HepG2 (cell line): Measurements from ENCODE around the gene SYT11. TPM values are rescaled to one million over a fixed set of nuclear protein-coding genes. Genes with fewer than 3 reads are reported as not detected.

Experiments
- polyA plus RNA-seq, 8 experiments: library from polyadenylated mRNA; depleted of rRNA in 3 of 8; stranded (reverse) in 7 of 8; unstranded in 1 of 8; fragments of >200 nt; fragmentation: Illumina TruSeq in 4 of 8; extraction: Trizol in 4 of 8; gene quantifications; 2 replicates each; pipeline versions ENCODE4 v1.2.1 to v1.2.3, GENCODE V29; 2011 to 2016; ENCODE audit warnings: low read depth in 4 of 8, missing spikeins in 1 of 8, mixed read lengths in 1 of 8; ENCODE audit not compliant: insufficient read depth in 1 of 8
- small RNA-seq, 3 experiments: library from RNA; depleted of rRNA; stranded (forward); fragments of <200 nt; gene quantifications; one replicate each; pipeline ENCODE3, GENCODE V24; 2012; ENCODE audit warnings: low read depth in 2 of 3, low replicate concordance in 1 of 3; ENCODE audit not compliant: insufficient read length in 3 of 3, insufficient read depth in 2 of 3
- total RNA-seq, 5 experiments: library from RNA; depleted of rRNA; stranded (reverse); fragments of >200 nt; fragmentation: Illumina TruSeq; extraction: Trizol; gene quantifications; 2 replicates each; pipeline ENCODE4 v1.2.3, GENCODE V29; 2016; ENCODE audit warnings: low read depth in 1 of 5

SYT11 gene
- total and polyA plus RNA-seq, 2 of the 13 experiments (the other 11 are each of a cell fraction or from before 2014, with no cell fraction given): 0.22 to 0.59 TPM

Small RNAs within 50 kb of the gene (small RNA-seq; reads per million reads assigned to genes)
- gene RF00015: 0 reads per million in 3 experiments
- 0 reads per million in 3 experiments for gene SCARNA4
- gene SNORA80E: 100 to 354 (median 213) reads per million in 3 experiments

Other genes with a start within 250 kb of the SYT11 start
- 12.1 and 25.3 TPM in 2 replicates for gene MSTO1, start 249.3 kb upstream of the SYT11 start, total RNA-seq (2016; rRNA removed; fragmentation: Illumina TruSeq; extraction: Trizol)
- 19.1 and 25.5 TPM in 2 replicates for gene MSTO1, start 249.3 kb upstream of the SYT11 start, polyA plus RNA-seq (2011; rRNA removed)
- 28.5 and 33.9 TPM in 2 replicates for gene YY1AP1, start 170.8 kb upstream of the SYT11 start, total RNA-seq (2016; rRNA removed; fragmentation: Illumina TruSeq; extraction: Trizol)
- 58.3 and 69.4 TPM in 2 replicates for gene YY1AP1, start 170.8 kb upstream of the SYT11 start, polyA plus RNA-seq (2011; rRNA removed)
- 133 and 153 TPM in 2 replicates for gene DAP3, start 170.5 kb upstream of the SYT11 start, total RNA-seq (2016; rRNA removed; fragmentation: Illumina TruSeq; extraction: Trizol)
- 123 and 129 TPM in 2 replicates for gene DAP3, start 170.5 kb upstream of the SYT11 start, polyA plus RNA-seq (2011; rRNA removed)
- gene GON4L, start 2.4 kb upstream of the SYT11 start, total RNA-seq (2016; rRNA removed; fragmentation: Illumina TruSeq; extraction: Trizol): 15.5 and 19.6 TPM in 2 replicates
- 14.6 and 15.0 TPM in 2 replicates for gene GON4L, start 2.4 kb upstream of the SYT11 start, polyA plus RNA-seq (2011; rRNA removed)
- gene RIT1, start 51.8 kb downstream of the SYT11 start, total RNA-seq (2016; rRNA removed; fragmentation: Illumina TruSeq; extraction: Trizol): 12.2 and 15.9 TPM in 2 replicates
- 29.3 and 32.2 TPM in 2 replicates for gene RIT1, start 51.8 kb downstream of the SYT11 start, polyA plus RNA-seq (2011; rRNA removed)
- 15.9 and 33.5 TPM in 2 replicates for gene KHDC4, start 74.8 kb downstream of the SYT11 start, total RNA-seq (2016; rRNA removed; fragmentation: Illumina TruSeq; extraction: Trizol)
- 74.5 and 92.0 TPM in 2 replicates for gene KHDC4, start 74.8 kb downstream of the SYT11 start, polyA plus RNA-seq (2011; rRNA removed)
- gene RXFP4, start 82.1 kb downstream of the SYT11 start, total RNA-seq (2016; rRNA removed; fragmentation: Illumina TruSeq; extraction: Trizol): 0.38 TPM in 1 of 2 replicates, not detected in the other
- gene RXFP4, start 82.1 kb downstream of the SYT11 start, polyA plus RNA-seq (2011; rRNA removed): 1.4 and 1.9 TPM in 2 replicates
- gene ARHGEF2, start 119.0 kb downstream of the SYT11 start, total RNA-seq (2016; rRNA removed; fragmentation: Illumina TruSeq; extraction: Trizol): 15.0 and 16.1 TPM in 2 replicates
- gene ARHGEF2, start 119.0 kb downstream of the SYT11 start, polyA plus RNA-seq (2011; rRNA removed): 32.1 and 33.1 TPM in 2 replicates
- gene SSR2, start 161.4 kb downstream of the SYT11 start, total RNA-seq (2016; rRNA removed; fragmentation: Illumina TruSeq; extraction: Trizol): 150 and 284 TPM in 2 replicates
- 442 and 461 TPM in 2 replicates for gene SSR2, start 161.4 kb downstream of the SYT11 start, polyA plus RNA-seq (2011; rRNA removed)
- 31.5 and 33.2 TPM in 2 replicates for gene UBQLN4, start 194.2 kb downstream of the SYT11 start, total RNA-seq (2016; rRNA removed; fragmentation: Illumina TruSeq; extraction: Trizol)
- 39.8 and 42.0 TPM in 2 replicates for gene UBQLN4, start 194.2 kb downstream of the SYT11 start, polyA plus RNA-seq (2011; rRNA removed)
- gene LAMTOR2, start 195.2 kb downstream of the SYT11 start, total RNA-seq (2016; rRNA removed; fragmentation: Illumina TruSeq; extraction: Trizol): 66.4 and 84.0 TPM in 2 replicates
- gene LAMTOR2, start 195.2 kb downstream of the SYT11 start, polyA plus RNA-seq (2011; rRNA removed): 36.5 and 44.9 TPM in 2 replicates
- gene RAB25, start 201.6 kb downstream of the SYT11 start, total RNA-seq (2016; rRNA removed; fragmentation: Illumina TruSeq; extraction: Trizol): 0.20 TPM in 1 of 2 replicates, not detected in the other
- gene RAB25, start 201.6 kb downstream of the SYT11 start, polyA plus RNA-seq (2011; rRNA removed): 0.12 and 0.22 TPM in 2 replicates
- 7.6 TPM in 2 replicates for gene MEX3A, start 222.9 kb downstream of the SYT11 start, total RNA-seq (2016; rRNA removed; fragmentation: Illumina TruSeq; extraction: Trizol)
- gene MEX3A, start 222.9 kb downstream of the SYT11 start, polyA plus RNA-seq (2011; rRNA removed): 9.0 and 9.1 TPM in 2 replicates